GM12878 (cell line): Measurements from ENCODE around the gene ZNF585A. TPM values are rescaled to one million over a fixed set of nuclear protein-coding genes. Genes with fewer than 3 reads are reported as not detected.

Experiments
- ATAC-seq: fragments of 200-7000 bp; cut with Tn5 transposase; 3 replicates; pipeline ENCODE4 v1.9.1; 2020; ENCODE audit warnings: mild to moderate bottlenecking, moderate library complexity
- BruUV-seq: library from RNA; stranded (reverse); fragments of 400-500 nt; replicated peaks from 2 replicates; lab custom pipeline; 2021; lab: Mats Ljungman, UMichigan
- CTCF ChIA-PET: fragments of 300-600 bp; sonication (Branson Sonifier 250); formaldehyde crosslinking; extraction: SDS; loops from one replicate; lab custom pipeline; 2021; ENCODE audit warnings: inconsistent platforms; lab: Yijun Ruan, JAX
- POLR2A ChIA-PET: fragments of 350-600 bp; formaldehyde crosslinking; extraction: SDS; loops from one replicate; lab custom pipeline; 2021; ENCODE audit warnings: inconsistent platforms; lab: Charles Lee
- RAD21 ChIA-PET: fragments of 300-600 bp; sonication (Branson Sonifier 250); formaldehyde crosslinking; loops from one replicate; lab custom pipeline; 2023; ENCODE audit warnings: antibody characterized with exemption; ENCODE audit not compliant: unreplicated experiment; lab: Charles Lee
- SMC1A ChIA-PET: fragments of 300-600 bp; sonication (Branson Sonifier 250); formaldehyde crosslinking; loops from one replicate; lab custom pipeline; 2023; ENCODE audit not compliant: unreplicated experiment, uncharacterized antibody; lab: Charles Lee
- DNase-seq: peaks from one replicate; pipeline ENCODE4 v3.0.0-alpha.2; 2011; ENCODE audit warnings: low read depth, low spot score
- FAIRE-seq: peaks from 3 replicates; lab custom pipeline; 2011; peaks lifted over from hg19 to GRCh38; lab: Jason Lieb, UNC
- H2AFZ ChIP-seq: 2 replicates; pipeline ENCODE4 v1.6.0; 2011; ENCODE audit warnings: low read depth, low read length, control low read depth; ENCODE audit not compliant: control insufficient read depth
- H3K27ac ChIP-seq: 2 replicates; pipeline ENCODE4 v1.5.1; 2011; ENCODE audit warnings: control low read depth; ENCODE audit not compliant: control insufficient read depth, insufficient read depth
- H3K27me3 ChIP-seq, 2 experiments: replicated peaks in 1 of 2; 2 replicates each; pipeline versions ENCODE4 v1.6.0 to v1.6.1; 2011; ENCODE audit warnings: low read length in 1 of 2; ENCODE audit not compliant: control insufficient read depth in 2 of 2, insufficient read depth in 2 of 2
- H3K36me3 ChIP-seq, 2 experiments: 2 replicates each; pipeline ENCODE4 v1.5.1; 2011; ENCODE audit warnings: low read length in 1 of 2; ENCODE audit not compliant: control insufficient read depth in 2 of 2, insufficient read depth in 2 of 2
- H3K4me1 ChIP-seq: 2 replicates; pipeline ENCODE4 v1.6.1; 2011; ENCODE audit warnings: mild to moderate bottlenecking, low read length, moderate library complexity, mixed read lengths; ENCODE audit not compliant: control insufficient read depth, insufficient read depth
- H3K4me2 ChIP-seq: 2 replicates; pipeline ENCODE4 v1.6.0; 2011; ENCODE audit warnings: control low read depth; ENCODE audit not compliant: control insufficient read depth, insufficient read depth
- H3K4me3 ChIP-seq: fragments of 200-600 bp; sonication (generic); 2 replicates; pipeline ENCODE4 v1.5.1; 2016
- H3K79me2 ChIP-seq: 2 replicates; pipeline ENCODE4 v1.6.0; 2011; ENCODE audit warnings: low read length; ENCODE audit not compliant: control insufficient read depth, insufficient read depth
- H3K9ac ChIP-seq: 2 replicates; pipeline ENCODE4 v1.8.0; 2011; ENCODE audit warnings: low read length, control low read depth, mixed read lengths; ENCODE audit not compliant: control insufficient read depth, insufficient read depth
- H3K9me3 ChIP-seq: replicated peaks from 3 replicates; pipeline ENCODE4 v1.5.1; 2011; ENCODE audit warnings: mild to moderate bottlenecking, low read length; ENCODE audit not compliant: control insufficient read depth, insufficient read depth
- H4K20me1 ChIP-seq: 2 replicates; pipeline ENCODE4 v1.6.0; 2011; ENCODE audit not compliant: control insufficient read depth, insufficient read depth
- ATF3 ChIP-seq: IDR thresholded peaks from 2 replicates; pipeline ENCODE4 v1.6.1; 2011; ENCODE audit warnings: low read depth, mild to moderate bottlenecking, low read length, moderate library complexity, borderline replicate concordance; ENCODE audit errors: extremely low read depth
- BACH1 ChIP-seq: fragments of 450-650 bp; IDR thresholded peaks from 2 replicates; pipeline ENCODE4 v1.6.1; 2017; ENCODE audit warnings: mild to moderate bottlenecking, borderline replicate concordance
- CHD1 ChIP-seq: IDR thresholded peaks from 2 replicates; pipeline ENCODE4 v1.6.1; 2012; ENCODE audit warnings: low read depth, low read length, improper control_type of control experiment
- FOXM1 ChIP-seq: IDR thresholded peaks from 2 replicates; pipeline ENCODE4 v1.6.1; 2012; ENCODE audit warnings: low read depth, mild to moderate bottlenecking, inconsistent platforms, low read length, moderate library complexity
- HCFC1 ChIP-seq: fragments of 150-350 bp; IDR thresholded peaks from 2 replicates; pipeline ENCODE4 v1.6.1; 2014; ENCODE audit warnings: low read length
- NR2F1 ChIP-seq: fragments of 450-650 bp; conservative IDR thresholded peaks from 2 replicates; pipeline ENCODE4 v1.6.1; 2017; ENCODE audit warnings: mild to moderate bottlenecking
- PKNOX1 ChIP-seq: fragments of 450-650 bp; IDR thresholded peaks from 2 replicates; pipeline ENCODE4 v1.6.1; 2016; ENCODE audit warnings: mild to moderate bottlenecking
- POU2F2 ChIP-seq: IDR thresholded peaks from 3 replicates; pipeline ENCODE4 v1.6.1; 2011; ENCODE audit warnings: low read depth, mild to moderate bottlenecking, low read length, borderline replicate concordance
- SMAD1 ChIP-seq: fragments of 450-650 bp; IDR thresholded peaks from 2 replicates; pipeline ENCODE4 v1.6.1; 2018; ENCODE audit warnings: mild to moderate bottlenecking, low read depth; ENCODE audit not compliant: partially characterized antibody
- YBX1 ChIP-seq: fragments of 450-650 bp; IDR thresholded peaks from 2 replicates; pipeline ENCODE4 v1.6.1; 2016; ENCODE audit warnings: antibody characterized with exemption
- YY1 ChIP-seq: IDR thresholded peaks from 2 replicates; pipeline ENCODE4 v1.6.1; 2011; ENCODE audit warnings: low read depth, mild to moderate bottlenecking, low read length
- ZBTB40 ChIP-seq: fragments of 450-650 bp; IDR thresholded peaks from 2 replicates; pipeline ENCODE4 v1.6.1; 2016; ENCODE audit warnings: mild to moderate bottlenecking, moderate library complexity, borderline replicate concordance
- WGBS: methylation state at CpG from one replicate; pipeline ENCODE4 v1.1.6; 2016; ENCODE audit warnings: low lambda C conversion rate; ENCODE audit not compliant: insufficient replicate concordance, insufficient coverage; ENCODE audit errors: missing lambda C conversion rate; 5-methylcytosine and 5-hydroxymethylcytosine counted together
- in situ Hi-C: fragments of 300-500 bp; cut with MboI; formaldehyde crosslinking; loops from 9 replicates; pipeline ENCODE4 v1.14.3; 2018; ENCODE audit warnings: mixed read lengths
- intact Hi-C: fragments of 100-400 bp; cut with micrococcal nuclease; formaldehyde crosslinking; loops from one replicate; pipeline ENCODE4 v1.14.2; 2022; ENCODE audit not compliant: unreplicated experiment
- polyA plus RNA-seq, 11 experiments: library from polyadenylated mRNA; depleted of rRNA in 4 of 11; unstranded in 6 of 11; stranded (reverse) in 5 of 11; fragments of >200 nt; fragmentation: Nextera tagmentation in 4 of 11; fragmentation: Illumina TruSeq in 1 of 11; extraction: Ambion mirVana in 4 of 11; extraction: Trizol in 1 of 11; gene quantifications; 1 replicate in 1 of 11; 2 replicates in 10 of 11; pipeline versions ENCODE4 v1.2.1 to v1.2.3, GENCODE V29; 2011 to 2016; ENCODE audit warnings: inconsistent platforms in 2 of 11, missing spikeins in 2 of 11, low read depth in 1 of 11
- total RNA-seq, 4 experiments: library from RNA; depleted of rRNA in 3 of 4; stranded (reverse); fragments of >200 nt in 3 of 4; fragmentation: Illumina TruSeq in 1 of 4; extraction: Trizol in 1 of 4; gene quantifications; 2 replicates each; pipeline versions ENCODE4 v1.2.1 to v1.2.3, GENCODE V29; 2013 to 2021

ZNF585A gene
- total and polyA plus RNA-seq, 10 of the 15 experiments (the other 5 are each of a cell fraction or from before 2014, with no cell fraction given): 6.9 to 38.7 (median 14.0) TPM

GRCh38 chr19:37160153-37160552 lies 12.3 kb downstream of the ZNF585A start:
- no peak for FAIRE-seq
- in situ Hi-C loops: no loop called here

GRCh38 chr19:37148214-37148613 lies 24.3 kb downstream of the ZNF585A start:
- intact Hi-C loops: no loop called here
- no peak overlapping the region for H3K4me2 ChIP-seq
- SMC1A ChIA-PET: no interaction called here
- H3K4me1 ChIP-seq: no peaks in the 10 kb centered on the region
- H3K27me3 ChIP-seq: no peaks in the 10 kb centered on the region
- no peak for DNase-seq
- no peak for ATAC-seq
- H3K27ac ChIP-seq: no peak overlapping the region
- H3K4me3 ChIP-seq: no peak overlapping the region
- FAIRE-seq: no peak
- in situ Hi-C loops: no loop called here
- no peak overlapping the region for H2AFZ ChIP-seq
- CTCF ChIA-PET: no interaction called here
- H3K79me2 ChIP-seq: no peaks in the 10 kb centered on the region
- WGBS: 84% methylated on average over 3 of the region's 3 CpGs
- no TSS peak for BruUV-seq
- H3K9ac ChIP-seq: no peak overlapping the region
- RAD21 ChIA-PET: no interaction called here
- H3K9me3 ChIP-seq: peaks cover 8% of the 10 kb centered on the region; the same call in 2 of the 3 replicates
- no peaks in the 10 kb centered on the region for H4K20me1 ChIP-seq
- no peaks in the 10 kb centered on the region for H3K36me3 ChIP-seq
- POLR2A ChIA-PET: no interaction called here
- no peak for TF ChIP-seq POU2F2
- no peak for TF ChIP-seq ZBTB40
- TF ChIP-seq YY1: no peak
- TF ChIP-seq HCFC1: no peak
- no peak for TF ChIP-seq YBX1
- no peak for TF ChIP-seq SMAD1
- TF ChIP-seq PKNOX1: no peak
- TF ChIP-seq FOXM1: no peak
- no peak for TF ChIP-seq CHD1

More at GRCh38 chr19:37160153-37160552, 12.3 kb downstream of the ZNF585A start:
- H4K20me1 ChIP-seq: no peaks in the 10 kb centered on the region
- no peak overlapping the region for H3K4me2 ChIP-seq
- POLR2A ChIA-PET: no interaction called here
- H3K27me3 ChIP-seq: no peaks in the 10 kb centered on the region
- peaks cover 12% of the 10 kb centered on the region for H3K9me3 ChIP-seq
- SMC1A ChIA-PET: no interaction called here
- no peaks in the 10 kb centered on the region for H3K4me1 ChIP-seq
- H3K79me2 ChIP-seq: no peaks in the 10 kb centered on the region
- intact Hi-C loops: no loop called here
- CTCF ChIA-PET: no interaction called here
- H3K27ac ChIP-seq: no peak overlapping the region
- no peaks in the 10 kb centered on the region for H3K36me3 ChIP-seq
- H2AFZ ChIP-seq: no peak overlapping the region
- H3K9ac ChIP-seq: no peak overlapping the region
- RAD21 ChIA-PET: no interaction called here
- 100% methylated on average over 1 of the region's 1 CpG for WGBS
- no peak for DNase-seq
- TF ChIP-seq NR2F1 (no peak), BACH1 (no peak), ATF3 (no peak)
- no peak overlapping the region for H3K4me3 ChIP-seq
- no peak for ATAC-seq
- no TSS peak for BruUV-seq
